ENCODE measurements around the gene CCRL2.
A peak's percentile ranks its signal among the peaks of the same experiment; 100 is the strongest.
"Not testable (repeated sequence)": the region's sequence is repeated elsewhere in the genome, so short reads cannot be mapped to it uniquely, and the experiment has no call there.

CCRL2 gene

DNA sequence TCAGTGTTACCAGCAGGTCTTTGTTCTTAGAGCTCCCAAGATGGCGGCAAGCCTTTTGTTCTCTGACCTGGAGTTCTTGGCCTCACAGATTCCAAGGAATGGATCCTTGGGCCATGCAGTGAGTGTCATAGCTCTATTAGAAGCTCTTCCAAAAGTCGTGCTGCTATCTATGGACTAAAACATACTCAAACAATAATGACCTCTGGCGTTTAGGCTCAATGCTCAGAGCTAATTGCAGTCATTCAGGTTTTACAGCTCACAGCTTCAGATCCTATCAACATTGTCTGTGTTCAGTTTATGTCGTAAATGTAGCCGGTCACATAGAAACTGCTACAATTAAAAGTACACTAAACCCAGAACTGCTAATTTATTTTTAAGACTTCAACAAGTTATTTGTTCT lies 22.2 kb downstream of the CCRL2 start:
- DNase-seq (ENCODE audit: low spot score): no peak

DNA sequence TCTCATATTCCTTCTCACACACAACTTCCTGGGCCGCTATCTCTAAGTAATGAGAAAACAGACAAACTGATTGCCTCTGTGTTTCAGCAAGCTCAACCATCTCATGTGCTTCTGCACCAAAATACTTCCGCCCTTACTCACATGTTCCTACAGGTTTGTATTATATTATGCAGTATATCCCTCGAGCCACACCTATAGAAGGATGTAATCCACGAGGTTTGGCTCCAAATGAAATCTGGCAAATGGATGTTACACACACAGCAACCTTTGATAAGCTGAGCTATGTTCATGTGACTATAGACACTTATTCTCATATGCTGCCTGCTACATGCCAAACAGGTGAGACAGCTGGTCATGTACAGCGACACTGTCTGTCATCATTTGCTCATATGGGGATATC lies 22.6 kb downstream of the CCRL2 start:
- DNase-seq (ENCODE audit: low spot score): no peak

DNA sequence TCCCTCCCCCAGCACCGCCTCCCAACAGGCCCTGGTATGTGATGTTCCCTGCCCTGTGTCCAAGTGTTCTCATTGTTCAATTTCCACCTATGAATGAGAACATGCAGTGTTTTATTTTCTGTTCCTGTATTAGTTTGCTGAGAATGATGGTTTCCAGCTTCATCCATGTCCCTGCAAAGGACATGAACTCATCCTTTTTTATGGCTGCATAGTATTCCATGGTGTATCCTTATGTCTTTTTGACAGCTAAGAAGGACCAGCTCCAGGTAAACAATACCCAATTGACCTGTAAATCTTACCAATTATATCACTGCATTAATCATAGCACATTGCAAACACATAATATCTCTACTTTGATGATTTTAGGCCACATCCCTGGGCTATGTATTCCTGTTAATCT lies 23.8 kb downstream of the CCRL2 start:
- not testable (repeated sequence) for DNase-seq (ENCODE audit: low spot score)

DNA sequence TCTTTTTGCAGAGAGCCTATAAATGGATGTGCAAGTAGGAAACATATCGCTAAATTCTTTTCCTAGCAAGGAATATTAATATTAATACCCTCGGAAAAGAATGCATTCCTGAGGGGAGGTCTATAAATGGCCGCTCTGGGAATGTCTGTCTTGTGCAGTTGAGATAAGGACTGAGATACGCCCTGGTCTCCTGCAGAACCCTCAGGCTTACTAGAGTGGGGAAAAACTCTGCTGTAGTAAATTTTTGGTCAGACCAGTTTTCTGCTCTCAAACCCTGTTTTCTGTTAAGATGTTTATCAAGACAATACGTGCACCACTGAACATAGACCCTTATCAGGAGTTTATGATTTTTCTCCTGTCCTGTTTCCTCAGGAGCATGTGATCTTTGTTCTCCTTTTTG lies 24.8 kb downstream of the CCRL2 start:
- not testable (repeated sequence) for DNase-seq (ENCODE audit: low spot score)

- not testable (repeated sequence) for DNase-seq (ENCODE audit: low spot score)
These were observed 26.1 kb downstream of the CCRL2 start for GRCh38 chr3:46433118-46433517.

DNA sequence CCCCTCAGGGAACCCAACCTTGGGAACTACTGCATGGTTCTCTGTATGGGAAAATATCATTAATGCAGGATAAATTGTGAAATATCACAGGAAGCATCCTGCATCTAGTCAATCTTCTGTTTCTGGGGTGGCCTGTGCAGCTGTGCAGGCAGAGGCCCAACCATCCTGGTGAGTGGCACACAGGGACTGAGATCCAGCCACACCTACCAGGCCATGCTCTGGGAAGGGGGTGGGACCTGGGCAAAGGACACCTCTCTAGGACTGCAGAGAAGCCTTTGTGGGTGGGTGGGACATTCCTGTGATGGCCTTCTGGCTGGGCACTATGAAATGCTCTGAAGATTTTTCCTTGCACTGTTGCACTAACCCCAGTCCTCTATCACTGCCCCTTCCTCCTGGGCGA lies 26.8 kb downstream of the CCRL2 start:
- DNase-seq (ENCODE audit: low spot score): no peak

- no peak for DNase-seq (ENCODE audit: low spot score)
These were observed 28.1 kb downstream of the CCRL2 start for GRCh38 chr3:46435081-46435726.

GRCh38 chr3:46438831-46439230 lies 31.8 kb downstream of the CCRL2 start:
- no peak for DNase-seq (ENCODE audit: low spot score)

- no peak for DNase-seq (ENCODE audit: low spot score)
These were observed 33.7 kb downstream of the CCRL2 start for GRCh38 chr3:46440531-46441294.

- no peak for DNase-seq (ENCODE audit: low spot score)
These were observed 35.8 kb downstream of the CCRL2 start for GRCh38 chr3:46442576-46443530.

- no peak for DNase-seq (ENCODE audit: low spot score)
These were observed 40.3 kb downstream of the CCRL2 start for GRCh38 chr3:46447228-46447985.

DNA sequence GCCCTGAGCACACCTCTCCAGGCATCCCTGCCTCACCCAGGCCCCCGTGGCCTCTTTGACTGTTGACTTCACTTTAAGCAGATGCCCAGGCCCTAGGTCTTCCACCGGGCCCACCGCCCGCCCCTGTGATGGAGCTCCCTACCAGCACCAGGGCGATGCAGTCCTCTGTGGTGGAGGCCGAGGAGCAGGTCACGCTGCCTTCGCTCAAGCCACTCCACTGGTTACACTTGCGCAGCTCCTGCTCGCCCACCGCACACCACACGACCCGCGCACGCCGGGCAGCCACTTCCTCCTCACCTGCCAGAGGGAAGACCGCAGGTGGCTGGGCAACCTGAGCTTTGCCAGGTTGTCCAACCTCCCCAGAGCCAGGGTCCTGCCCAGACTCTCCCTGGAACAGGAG lies 41.7 kb downstream of the CCRL2 start:
- DNase-seq (ENCODE audit: low spot score): no peak

DNA sequence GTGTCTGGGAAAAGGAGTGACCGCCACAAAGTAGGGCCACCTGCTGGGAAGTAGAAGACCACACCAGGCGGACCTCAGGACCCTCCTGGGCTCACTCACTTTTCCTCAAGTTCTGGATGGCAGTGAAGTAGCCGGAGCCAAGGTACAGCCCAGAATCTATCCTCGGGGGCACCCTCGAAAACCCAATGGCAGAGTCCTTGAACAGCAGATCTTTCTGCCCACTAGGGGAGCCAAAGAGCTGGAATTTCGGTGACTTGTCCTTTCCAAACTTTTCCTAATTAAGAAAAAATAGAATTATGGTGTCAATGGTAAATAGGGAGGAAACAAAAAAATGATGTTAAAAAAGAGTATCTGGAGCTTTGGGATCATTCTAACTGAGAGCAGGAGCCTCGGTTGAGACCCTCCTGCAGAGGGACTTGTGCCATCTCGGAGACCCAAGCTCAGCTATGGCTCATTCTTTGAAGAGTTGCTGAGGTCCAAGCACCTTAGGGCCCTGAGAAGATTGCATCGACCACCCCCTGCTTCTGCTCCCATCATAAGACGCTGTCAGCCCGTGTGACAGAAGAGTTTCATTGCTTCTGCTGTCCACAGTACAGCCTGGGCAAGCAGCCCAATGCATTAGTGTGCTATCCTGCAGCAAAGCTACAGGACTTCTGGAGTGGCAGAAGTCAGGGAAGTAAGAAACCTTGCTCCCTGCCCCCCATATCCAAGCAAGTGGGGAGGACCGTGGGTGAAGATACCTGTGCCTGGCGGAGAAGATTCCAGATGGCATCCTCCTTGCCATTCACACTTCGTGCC lies 42.9 kb downstream of the CCRL2 start:
- peak; percentile 76 for DNase-seq (ENCODE audit: low spot score)

DNA sequence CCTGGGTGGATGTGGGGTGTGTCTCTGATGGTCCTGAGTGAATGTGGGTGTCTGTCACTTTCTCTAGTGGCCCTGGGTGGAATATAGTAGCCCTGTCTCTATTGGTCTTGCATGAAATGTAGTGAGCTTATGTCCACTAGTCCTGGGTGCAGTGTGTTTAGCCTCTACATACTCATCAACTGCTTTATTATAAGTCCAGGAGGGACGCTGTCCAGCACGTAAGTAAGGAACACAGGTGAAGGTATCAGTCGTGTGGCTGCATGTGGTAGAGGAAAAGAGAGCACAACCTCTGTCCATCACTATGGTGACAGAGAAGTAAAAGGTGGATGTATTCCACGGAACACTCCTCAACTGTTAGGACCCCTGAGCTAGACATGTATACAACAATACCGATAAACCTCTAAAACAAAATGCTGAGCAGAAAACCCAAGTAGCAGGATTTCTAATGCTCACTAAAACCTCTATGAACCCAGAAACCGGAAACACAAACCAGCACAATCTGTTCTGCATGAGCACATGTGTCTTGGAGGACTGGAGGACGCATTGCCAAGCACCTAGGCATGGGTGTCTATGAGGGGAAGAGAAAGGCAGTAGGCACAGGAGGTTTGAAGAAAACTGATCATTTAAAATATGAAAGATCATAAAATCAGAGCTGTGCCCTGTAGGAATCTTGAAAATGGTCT lies 46.6 kb downstream of the CCRL2 start:
- no peak for DNase-seq (ENCODE audit: low spot score)

GRCh38 chr3:46454209-46454595 lies 47.1 kb downstream of the CCRL2 start:
- DNase-seq (ENCODE audit: low spot score): no peak

- no peak for DNase-seq (ENCODE audit: low spot score)
These were observed 47.5 kb downstream of the CCRL2 start for GRCh38 chr3:46454606-46455005.

DNA sequence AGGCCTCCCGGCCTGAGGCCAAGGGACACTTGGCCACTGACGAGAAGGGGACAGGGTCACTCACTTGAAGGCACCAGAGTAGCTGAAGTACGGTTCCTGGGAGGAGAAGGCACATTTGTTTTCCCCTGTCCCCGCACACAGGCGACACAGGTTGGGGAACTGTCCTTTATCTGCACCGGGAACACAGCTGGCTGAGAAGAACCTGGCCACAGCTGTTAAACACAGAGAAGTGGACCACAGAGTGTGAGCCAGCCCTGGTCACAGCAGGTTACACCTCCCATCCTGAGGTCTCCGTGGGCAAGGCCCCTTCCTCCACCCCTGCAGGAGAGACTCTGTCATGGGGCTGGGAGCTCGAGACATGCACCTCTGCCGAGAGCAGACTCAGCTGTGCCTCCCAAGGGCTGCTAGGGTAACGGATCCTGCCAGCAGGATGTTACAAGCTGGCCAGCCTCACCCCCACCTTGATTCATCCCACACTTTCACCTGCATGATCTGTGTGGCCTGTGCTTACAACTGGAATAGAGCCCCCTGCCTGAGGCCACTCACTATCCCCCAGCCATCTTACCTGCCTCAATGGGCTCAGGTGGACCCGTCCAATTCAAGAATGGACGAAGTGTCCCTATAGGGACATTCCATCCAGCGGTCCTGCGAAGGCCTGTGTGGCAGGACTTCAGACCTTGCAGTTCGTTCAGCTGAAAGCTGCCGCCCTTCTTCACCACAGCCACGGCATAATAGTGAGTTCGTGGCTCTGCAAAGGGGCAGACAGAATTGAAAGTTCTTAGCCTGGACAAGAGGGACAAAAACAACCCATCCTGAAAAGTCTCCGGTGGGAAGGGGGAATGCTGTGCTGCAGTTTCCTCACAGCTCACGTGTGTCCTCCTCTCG lies 48.4 kb downstream of the CCRL2 start:
- no peak for DNase-seq (ENCODE audit: low spot score)

DNA sequence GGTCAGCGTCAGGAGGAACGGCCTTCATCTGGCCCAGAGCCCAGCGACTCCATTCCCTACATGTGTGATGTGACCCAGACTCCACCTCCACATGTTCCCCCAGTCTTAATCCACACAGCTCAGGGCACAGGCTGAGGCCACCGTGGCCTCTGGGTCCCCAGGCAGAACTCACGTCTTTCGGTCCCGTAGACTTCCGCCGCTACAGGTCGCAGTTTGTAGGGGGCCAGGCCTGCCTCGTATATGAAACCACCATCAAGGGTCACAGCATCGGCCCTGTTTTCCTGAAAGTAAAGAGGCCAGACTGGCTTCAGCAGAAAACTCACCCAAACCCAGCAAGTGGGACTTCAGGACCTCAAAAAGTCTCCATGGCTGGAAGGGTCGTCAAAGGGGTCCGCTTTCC lies 49.1 kb downstream of the CCRL2 start:
- DNase-seq (ENCODE audit: low spot score): no peak

All from iPS-NIHi11 (cell line).